ENCODE measurements around the gene ITGAX.

DNA sequence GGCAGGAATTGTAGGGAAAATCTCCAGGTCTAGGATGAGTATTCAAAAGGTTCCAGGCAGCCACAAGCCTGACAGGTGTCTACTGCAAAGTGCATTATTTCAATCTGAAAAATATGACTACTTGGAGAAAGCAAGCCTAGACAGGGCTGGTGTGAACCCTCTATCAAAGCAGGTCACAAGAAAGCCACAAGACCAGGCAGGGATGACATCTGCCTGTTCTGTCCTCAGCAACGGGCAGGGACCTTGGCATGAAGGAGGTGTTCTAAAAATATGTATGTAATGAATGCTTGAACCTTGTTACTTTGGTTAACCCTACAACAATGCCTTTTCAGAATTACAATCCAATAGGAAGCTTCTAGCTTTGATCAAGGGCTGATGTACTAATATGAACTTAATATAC, 74.3 kb downstream of the ITGAX start:
- TF ChIP-seq, protein P1, sequence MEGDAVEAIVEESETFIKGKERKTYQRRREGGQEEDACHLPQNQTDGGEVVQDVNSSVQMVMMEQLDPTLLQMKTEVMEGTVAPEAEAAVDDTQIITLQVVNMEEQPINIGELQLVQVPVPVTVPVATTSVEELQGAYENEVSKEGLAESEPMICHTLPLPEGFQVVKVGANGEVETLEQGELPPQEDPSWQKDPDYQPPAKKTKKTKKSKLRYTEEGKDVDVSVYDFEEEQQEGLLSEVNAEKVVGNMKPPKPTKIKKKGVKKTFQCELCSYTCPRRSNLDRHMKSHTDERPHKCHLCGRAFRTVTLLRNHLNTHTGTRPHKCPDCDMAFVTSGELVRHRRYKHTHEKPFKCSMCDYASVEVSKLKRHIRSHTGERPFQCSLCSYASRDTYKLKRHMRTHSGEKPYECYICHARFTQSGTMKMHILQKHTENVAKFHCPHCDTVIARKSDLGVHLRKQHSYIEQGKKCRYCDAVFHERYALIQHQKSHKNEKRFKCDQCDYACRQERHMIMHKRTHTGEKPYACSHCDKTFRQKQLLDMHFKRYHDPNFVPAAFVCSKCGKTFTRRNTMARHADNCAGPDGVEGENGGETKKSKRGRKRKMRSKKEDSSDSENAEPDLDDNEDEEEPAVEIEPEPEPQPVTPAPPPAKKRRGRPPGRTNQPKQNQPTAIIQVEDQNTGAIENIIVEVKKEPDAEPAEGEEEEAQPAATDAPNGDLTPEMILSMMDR (IDR thresholded peaks at IDR 0.05 in 4 of 5, conservative IDR thresholded peaks at IDR 0.05 in 1 of 5) = peak in 1 of 5 experiments; percentile 4
- TF ChIP-seq POLR2A (IDR thresholded peaks at IDR 0.05) = peak; percentile 17 to 44

Data from gastrocnemius medialis (tissue), 4 donors.